H1 (cell line): ENCODE data around the gene CDKN2B.

Experiments used
- CTCF ChIP-seq, 3 experiments: IDR thresholded peaks; 1 replicate in 2 of 3; 2 replicates in 1 of 3; pipeline versions ENCODE4 v1.5.1 to v1.6.1; 2011; ENCODE audit warnings: low read length in 3 of 3, mild to moderate bottlenecking in 3 of 3, inconsistent platforms in 2 of 3, low read depth in 1 of 3, moderate library complexity in 1 of 3; ENCODE audit not compliant: insufficient read depth in 1 of 3; ENCODE audit errors: control extremely low read depth in 1 of 3
- EP300 ChIP-seq, 2 experiments: IDR thresholded peaks; 1 replicate in 1 of 2; 2 replicates in 1 of 2; pipeline ENCODE4 v1.6.1; 2011 to 2012; ENCODE audit warnings: low read depth in 2 of 2, low read length in 2 of 2, mild to moderate bottlenecking in 2 of 2, borderline replicate concordance in 1 of 2, inconsistent platforms in 1 of 2, moderate library complexity in 1 of 2
- JUND ChIP-seq: IDR thresholded peaks from 2 replicates; pipeline ENCODE4 v1.6.1; 2011; ENCODE audit warnings: mild to moderate bottlenecking, improper control_type of control experiment, low read length
- NRF1 ChIP-seq: IDR thresholded peaks from 2 replicates; pipeline ENCODE4 v1.6.1; 2011; ENCODE audit warnings: mild to moderate bottlenecking, low read depth, low read length, improper control_type of control experiment
- PHF8 ChIP-seq: fragments of 200-600 bp; sonication (generic); conservative IDR thresholded peaks from 2 replicates; pipeline ENCODE4 v1.7.1; 2012; ENCODE audit warnings: low read depth, mild to moderate bottlenecking, inconsistent platforms, low read length, moderate library complexity
- POLR2A ChIP-seq, 2 experiments: IDR thresholded peaks; 1 replicate in 1 of 2; 2 replicates in 1 of 2; pipeline ENCODE4 v1.6.1; 2011; ENCODE audit warnings: low read depth in 2 of 2, low read length in 2 of 2, mild to moderate bottlenecking in 2 of 2; ENCODE audit errors: control extremely low read depth in 1 of 2
- RAD21 ChIP-seq, 2 experiments: IDR thresholded peaks in 1 of 2; conservative IDR thresholded peaks in 1 of 2; 2 replicates each; pipeline ENCODE4 v1.6.1; 2011; ENCODE audit warnings: low read depth in 2 of 2, low read length in 2 of 2, improper control_type of control experiment in 1 of 2, inconsistent platforms in 1 of 2, mild to moderate bottlenecking in 1 of 2, moderate library complexity in 1 of 2
- SIN3A ChIP-seq, 2 experiments: IDR thresholded peaks in 1 of 2; conservative IDR thresholded peaks in 1 of 2; 2 replicates each; pipeline ENCODE4 v1.6.1; 2011 to 2012; ENCODE audit warnings: low read length in 2 of 2, improper control_type of control experiment in 1 of 2, low read depth in 1 of 2, mild to moderate bottlenecking in 1 of 2
- SUZ12 ChIP-seq: fragments of 200-600 bp; sonication (generic); IDR thresholded peaks from 2 replicates; pipeline ENCODE4 v1.6.1; 2012; ENCODE audit warnings: mild to moderate bottlenecking, inconsistent platforms, low read length, moderate library complexity, mixed read lengths
- TAF1 ChIP-seq: IDR thresholded peaks from 2 replicates; pipeline ENCODE4 v1.6.1; 2011; ENCODE audit warnings: mild to moderate bottlenecking, low read depth, low read length
- YY1 ChIP-seq: IDR thresholded peaks from 2 replicates; pipeline ENCODE4 v1.6.1; 2011; ENCODE audit warnings: low read depth, mild to moderate bottlenecking, low read length

DNA sequence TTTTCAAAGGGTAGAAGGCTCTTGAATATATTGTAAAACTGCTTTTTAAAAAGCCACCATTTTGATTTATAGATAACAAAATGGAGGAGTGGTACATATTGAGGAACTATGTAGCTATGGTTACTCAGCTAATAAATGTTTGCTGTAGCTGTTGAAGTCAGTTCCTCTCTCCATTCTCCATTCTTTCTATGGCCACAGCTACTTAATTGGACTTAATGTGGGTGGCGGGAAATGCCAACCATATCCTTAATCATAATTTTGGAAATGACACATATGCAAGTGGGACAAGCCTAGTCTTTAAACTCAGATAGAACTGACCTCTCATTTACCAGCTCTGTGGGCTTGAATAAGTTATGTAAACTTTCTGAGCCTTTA lies 25.6 kb downstream of the CDKN2B start:
- no peak for TF ChIP-seq YY1
- TF ChIP-seq TAF1, result no peak
- TF ChIP-seq SUZ12, result no peak
- TF ChIP-seq CTCF (IDR thresholded peaks at IDR 0.05; ENCODE audit: control extremely low read depth in 1 of 3, insufficient read depth in 1 of 3, low read depth in 1 of 3, low read length in 3 of 3), result no peak
- no peak for TF ChIP-seq JUND
- TF ChIP-seq POLR2A (IDR thresholded peaks at IDR 0.05; ENCODE audit: control extremely low read depth in 1 of 2, low read depth in 2 of 2, low read length in 2 of 2), result no peak
- no peak for TF ChIP-seq NRF1
- TF ChIP-seq RAD21 (IDR thresholded peaks at IDR 0.05 in 1 of 2, conservative IDR thresholded peaks at IDR 0.05 in 1 of 2; ENCODE audit: low read depth in 2 of 2, low read length in 2 of 2), result no peak
- no peak for TF ChIP-seq EP300 (IDR thresholded peaks at IDR 0.05; ENCODE audit: borderline replicate concordance in 1 of 2, low read depth in 2 of 2, low read length in 2 of 2)
- no peak for TF ChIP-seq PHF8
- TF ChIP-seq SIN3A (conservative IDR thresholded peaks at IDR 0.05 in 1 of 2, IDR thresholded peaks at IDR 0.05 in 1 of 2; ENCODE audit: low read depth in 1 of 2, low read length in 2 of 2), result no peak
